Endothelial cell of umbilical vein (primary cell): ENCODE results near the gene PDE4C. TPM values are rescaled to one million over a fixed set of nuclear protein-coding genes. Genes with fewer than 3 reads are reported as not detected.

Experiments
- BruUV-seq: library from RNA; stranded (reverse); fragments of 400-500 nt; replicated peaks from 2 replicates; lab custom pipeline; 2021; lab: Mats Ljungman, UMichigan
- CTCF ChIA-PET: fragments of 300-600, 350-600 bp; sonication (Branson Sonifier 250); formaldehyde crosslinking; loops from one replicate; lab custom pipeline; 2021; ENCODE audit warnings: antibody characterized with exemption, inconsistent platforms; lab: Charles Lee
- POLR2A ChIA-PET: fragments of 300-600, 350-600 bp; sonication (Branson Sonifier 250); formaldehyde crosslinking; loops from one replicate; lab custom pipeline; 2021; ENCODE audit warnings: antibody characterized with exemption, inconsistent platforms; lab: Charles Lee
- DNase-seq: peaks from one replicate; pipeline ENCODE4 v3.0.0-alpha.2; 2011; ENCODE audit warnings: low read depth, low spot score
- FAIRE-seq: peaks from 2 replicates; lab custom pipeline; 2011; peaks lifted over from hg19 to GRCh38; lab: Jason Lieb, UNC
- H2AFZ ChIP-seq: 2 replicates; pipeline ENCODE4 v1.6.0; 2012; ENCODE audit warnings: low read depth, low read length, control low read depth, inconsistent platforms
- H3K27ac ChIP-seq: 2 replicates; pipeline ENCODE4 v1.5.1; 2011; ENCODE audit warnings: low read depth, mild to moderate bottlenecking, control low read depth, low read length, moderate library complexity; ENCODE audit not compliant: insufficient read depth
- H3K27me3 ChIP-seq, 2 experiments: 2 replicates each; pipeline versions ENCODE4 v1.6.0 to v1.6.1; 2011; ENCODE audit warnings: low read length in 2 of 2, mixed read lengths in 1 of 2; ENCODE audit not compliant: control insufficient read depth in 2 of 2, insufficient read depth in 2 of 2
- H3K36me3 ChIP-seq, 2 experiments: 2 replicates in 1 of 2; 3 replicates in 1 of 2; pipeline ENCODE4 v1.5.1; 2011; ENCODE audit warnings: low read length in 2 of 2, mild to moderate bottlenecking in 1 of 2, moderate library complexity in 1 of 2; ENCODE audit not compliant: control insufficient read depth in 2 of 2, insufficient read depth in 2 of 2; ENCODE audit errors: extremely low read depth in 1 of 2
- H3K4me1 ChIP-seq: 3 replicates; pipeline ENCODE4 v1.5.1; 2011; ENCODE audit warnings: mild to moderate bottlenecking, low read length; ENCODE audit not compliant: control insufficient read depth, insufficient read depth; ENCODE audit errors: extremely low read depth
- H3K4me2 ChIP-seq: 2 replicates; pipeline ENCODE4 v1.6.1; 2011; ENCODE audit warnings: low read length, control low read depth, mixed read lengths; ENCODE audit not compliant: insufficient read depth
- H3K4me3 ChIP-seq, 3 experiments: fragments of 200-600 bp in 1 of 3; sonication (generic), shearing (Covaris generic) in 1 of 3; replicated peaks in 1 of 3; 2 replicates each; pipeline ENCODE4 v1.5.1; 2011 to 2016; ENCODE audit warnings: control low read depth in 3 of 3, low read length in 3 of 3, mild to moderate bottlenecking in 2 of 3, inconsistent platforms in 1 of 3, low read depth in 1 of 3, moderate library complexity in 1 of 3; ENCODE audit not compliant: insufficient read depth in 1 of 3
- H3K79me2 ChIP-seq: 2 replicates; pipeline ENCODE4 v1.6.0; 2012; ENCODE audit warnings: low read length, inconsistent platforms; ENCODE audit not compliant: control insufficient read depth, insufficient read depth
- H3K9ac ChIP-seq: replicated peaks from 2 replicates; pipeline ENCODE3; 2011; ENCODE audit warnings: low read length, control low read depth; ENCODE audit not compliant: insufficient read depth; ENCODE audit errors: extremely low read depth
- H3K9me1 ChIP-seq: replicated peaks from 3 replicates; pipeline ENCODE4 v1.6.0; 2011; ENCODE audit warnings: mild to moderate bottlenecking, low read length; ENCODE audit not compliant: control insufficient read depth, insufficient read depth; ENCODE audit errors: extremely low read depth
- H3K9me3 ChIP-seq: replicated peaks from 2 replicates; pipeline ENCODE4 v1.5.1; 2012; ENCODE audit warnings: low read length, inconsistent platforms; ENCODE audit not compliant: control insufficient read depth, insufficient read depth
- H4K20me1 ChIP-seq: replicated peaks from 2 replicates; pipeline ENCODE3; 2011; ENCODE audit warnings: mild to moderate bottlenecking, low read length; ENCODE audit not compliant: control insufficient read depth, insufficient read depth; ENCODE audit errors: extremely low read depth
- CTCF ChIP-seq, 2 donors: IDR thresholded peaks; 1 replicate in 1 of 2; 2 replicates in 1 of 2; pipeline ENCODE4 v1.5.1; 2011; ENCODE audit warnings: low read length in 2 of 2, mild to moderate bottlenecking in 2 of 2, moderate library complexity in 2 of 2, control low read depth in 1 of 2, inconsistent platforms in 1 of 2, low read depth in 1 of 2; ENCODE audit not compliant: insufficient read depth in 1 of 2; ENCODE audit errors: extremely low read depth in 1 of 2
- FOS ChIP-seq: IDR thresholded peaks from 2 replicates; pipeline ENCODE4 v1.6.1; 2011; ENCODE audit warnings: mild to moderate bottlenecking, low read length, moderate library complexity, borderline replicate concordance; ENCODE audit not compliant: insufficient read depth
- GATA2 ChIP-seq: IDR thresholded peaks from 2 replicates; pipeline ENCODE4 v1.7.0; 2011; ENCODE audit warnings: low read depth, mild to moderate bottlenecking, moderate library complexity, mixed read lengths, low read length; ENCODE audit not compliant: insufficient read length, insufficient read depth
- JUN ChIP-seq: IDR thresholded peaks from 2 replicates; pipeline ENCODE4 v1.6.1; 2011; ENCODE audit warnings: borderline replicate concordance, low read depth; ENCODE audit not compliant: insufficient read length, insufficient read depth
- MAX ChIP-seq: IDR thresholded peaks from 2 replicates; pipeline ENCODE4 v1.6.1; 2011; ENCODE audit not compliant: insufficient read depth, insufficient read length
- MYC ChIP-seq: IDR thresholded peaks from one replicate; pipeline ENCODE4 v1.6.1; 2011; ENCODE audit warnings: mild to moderate bottlenecking, low read depth, low read length
- POLR2A ChIP-seq: IDR thresholded peaks from 2 replicates; pipeline ENCODE4 v1.6.1; 2012; ENCODE audit warnings: low read depth, mild to moderate bottlenecking, control low read depth, low read length
- POLR2AphosphoS5 ChIP-seq: IDR thresholded peaks from 2 replicates; pipeline ENCODE4 v1.6.1; 2012; ENCODE audit warnings: low read depth, mild to moderate bottlenecking, control low read depth, low read length, moderate library complexity; ENCODE audit not compliant: insufficient read depth
- dilution Hi-C: fragments of 300-500 bp; cut with MboI; formaldehyde crosslinking; loops from one replicate; pipeline ENCODE4 v1.15.0; 2019; ENCODE audit warnings: low sequenced_read_pairs; ENCODE audit not compliant: extremely low pct_ligation_motif_present
- intact Hi-C: fragments of 100-400 bp; cut with micrococcal nuclease; formaldehyde crosslinking; loops from one replicate; pipeline ENCODE4 v1.10.0; 2022
- polyA plus RNA-seq, 4 experiments: library from polyadenylated mRNA; depleted of rRNA in 3 of 4; stranded (reverse) in 3 of 4; unstranded in 1 of 4; fragments of >200 nt; gene quantifications; 2 replicates each; pipeline versions ENCODE4 v1.2.1 to v1.2.3, GENCODE V29; 2011 to 2012; ENCODE audit warnings: missing spikeins in 1 of 4
- total RNA-seq: library from RNA; stranded (reverse); gene quantifications from 2 replicates; pipeline ENCODE4 v1.2.3, GENCODE V29; 2021

The PDE4C gene
- total and polyA plus RNA-seq, 2 donors (not counting 3 experiments of a cell fraction or from before 2014, with no cell fraction given), result 0.29 to 0.97 TPM

- H3K4me2 ChIP-seq, result no peak overlapping the region
- H3K27me3 ChIP-seq, result no peaks in the 10 kb centered on the region
- CTCF ChIA-PET, result interaction anchor here (1.4 kb wide), 1 partner anchor 13 kb away, joined by 5 read pairs; no protein-coding TSS in a partner anchor
- no peaks in the 10 kb centered on the region for H4K20me1 ChIP-seq
- no peaks in the 10 kb centered on the region for H3K4me1 ChIP-seq
- H3K4me3 ChIP-seq, result no peak overlapping the region
- H3K9me1 ChIP-seq, result no peaks in the 10 kb centered on the region
- DNase-seq, result no peak
- H3K27ac ChIP-seq, result no peak overlapping the region
- POLR2A ChIA-PET, result no interaction called here
- no peak for FAIRE-seq
- dilution Hi-C loops (no loop called here), intact Hi-C loops (no loop called here)
- H3K9me3 ChIP-seq, result no peaks in the 10 kb centered on the region
- H3K79me2 ChIP-seq, result no peaks in the 10 kb centered on the region
- no TSS peak for BruUV-seq
- no peak overlapping the region for H2AFZ ChIP-seq
- no peak overlapping the region for H3K9ac ChIP-seq
- H3K36me3 ChIP-seq, result peaks cover 0 to 14% of the 10 kb centered on the region in 2 experiments
- TF ChIP-seq CTCF (IDR thresholded peaks at IDR 0.05; ENCODE audit: extremely low read depth in 1 of 2, insufficient read depth in 1 of 2, low read depth in 1 of 2, low read length in 2 of 2) (no peak), MAX (no peak), JUN (no peak), GATA2 (no peak), MYC (no peak), FOS (no peak), POLR2A (no peak), POLR2AphosphoS5 (no peak)
Observed at GRCh38 chr19:18264137-18264854, 38.1 kb upstream of the PDE4C start.
